CD14-positive monocyte (primary cell): ENCODE measurements around the gene PLEKHA8. TPM values are rescaled to one million over a fixed set of nuclear protein-coding genes. Genes with fewer than 3 reads are reported as not detected.

Experiments used
- DNase-seq, 3 donors: peaks; one replicate each; pipeline ENCODE4 v3.0.0-alpha.2; 2011 to 2022
- H2AFZ ChIP-seq: 2 replicates; pipeline ENCODE4 v1.6.0; 2012; ENCODE audit warnings: mild to moderate bottlenecking, low read depth, low read length, inconsistent platforms; ENCODE audit not compliant: insufficient read depth, poor library complexity, severe bottlenecking
- H3K27ac ChIP-seq, 2 donors: 1 replicate in 1 of 2; 2 replicates in 1 of 2; pipeline ENCODE4 v1.5.1; 2012 to 2013; ENCODE audit warnings: low read length in 2 of 2, control low read depth in 1 of 2, inconsistent platforms in 1 of 2, low read depth in 1 of 2, mild to moderate bottlenecking in 1 of 2
- H3K27me3 ChIP-seq, 2 donors: one replicate each; pipeline versions ENCODE4 v1.6.0 to v1.6.1; 2011 to 2013; ENCODE audit warnings: low read length in 2 of 2; ENCODE audit not compliant: control insufficient read depth in 2 of 2, insufficient read depth in 2 of 2
- H3K36me3 ChIP-seq, 2 donors: replicated peaks in 1 of 2; 1 replicate in 1 of 2; 2 replicates in 1 of 2; pipeline versions ENCODE4 v1.5.1 to v1.6.1; 2012 to 2013; ENCODE audit warnings: low read length in 2 of 2, control low read depth in 1 of 2, inconsistent platforms in 1 of 2, mild to moderate bottlenecking in 1 of 2; ENCODE audit not compliant: insufficient read depth in 2 of 2, control insufficient read depth in 1 of 2
- H3K4me1 ChIP-seq, 2 donors: 1 replicate in 1 of 2; 2 replicates in 1 of 2; pipeline versions ENCODE4 v1.5.1 to v1.6.1; 2012 to 2013; ENCODE audit warnings: low read length in 2 of 2, control low read depth in 1 of 2, inconsistent platforms in 1 of 2, mild to moderate bottlenecking in 1 of 2, moderate library complexity in 1 of 2; ENCODE audit not compliant: insufficient read depth in 2 of 2, control insufficient read depth in 1 of 2
- H3K4me2 ChIP-seq: replicated peaks from 2 replicates; pipeline ENCODE3; 2012; ENCODE audit warnings: low read length, moderate library complexity, mild to moderate bottlenecking; ENCODE audit not compliant: poor library complexity, severe bottlenecking; ENCODE audit errors: extremely low read depth
- H3K4me3 ChIP-seq, 3 experiments: fragments of 200-600 bp in 1 of 3; sonication (generic) in 1 of 3; replicated peaks in 1 of 3; 1 replicate in 2 of 3; 2 replicates in 1 of 3; pipeline ENCODE4 v1.5.1; 2011 to 2013; ENCODE audit warnings: low read length in 3 of 3, mild to moderate bottlenecking in 3 of 3, control low read depth in 2 of 3, low read depth in 2 of 3, inconsistent platforms in 1 of 3, moderate library complexity in 1 of 3
- H3K79me2 ChIP-seq: 2 replicates; pipeline ENCODE4 v1.6.0; 2012; ENCODE audit warnings: mild to moderate bottlenecking, control low read depth, inconsistent platforms, low read length, moderate library complexity; ENCODE audit not compliant: insufficient read depth
- H3K9ac ChIP-seq: 2 replicates; pipeline ENCODE4 v1.6.0; 2017; ENCODE audit warnings: low read length, mild to moderate bottlenecking; ENCODE audit not compliant: insufficient read depth, poor library complexity, severe bottlenecking
- H3K9me3 ChIP-seq, 2 donors: replicated peaks in 1 of 2; 1 replicate in 1 of 2; 2 replicates in 1 of 2; pipeline versions ENCODE4 v1.5.1 to v1.6.1; 2012 to 2013; ENCODE audit warnings: low read length in 2 of 2, control low read depth in 1 of 2; ENCODE audit not compliant: control insufficient read depth in 1 of 2, insufficient read depth in 1 of 2
- H4K20me1 ChIP-seq: 2 replicates; pipeline ENCODE4 v1.6.0; 2012; ENCODE audit warnings: mild to moderate bottlenecking, low read length, control low read depth, moderate library complexity; ENCODE audit not compliant: insufficient read depth
- H3K27ac Mint-ChIP-seq, 7 donors: one replicate each; pipeline ENCODE4 v1.8.0; 2020; ENCODE audit warnings: mild to moderate bottlenecking in 7 of 7, mixed read lengths in 7 of 7, moderate library complexity in 6 of 7, inconsistent platforms in 2 of 7
- H3K27me3 Mint-ChIP-seq, 3 donors: one replicate each; pipeline ENCODE4 v1.8.0; 2021 to 2022; ENCODE audit warnings: low read depth in 3 of 3, mild to moderate bottlenecking in 3 of 3, mixed read lengths in 3 of 3, moderate library complexity in 3 of 3, inconsistent platforms in 1 of 3
- H3K36me3 Mint-ChIP-seq, 2 donors: one replicate each; pipeline ENCODE4 v1.8.0; 2020; ENCODE audit warnings: mixed read lengths in 2 of 2, inconsistent platforms in 1 of 2, mild to moderate bottlenecking in 1 of 2
- H3K4me1 Mint-ChIP-seq: one replicate; pipeline ENCODE4 v1.8.0; 2020; ENCODE audit warnings: mild to moderate bottlenecking, mixed read lengths
- H3K4me3 Mint-ChIP-seq, 2 donors: one replicate each; pipeline ENCODE4 v1.8.0; 2020; ENCODE audit warnings: mild to moderate bottlenecking in 2 of 2, mixed read lengths in 2 of 2, moderate library complexity in 1 of 2
- H3K9me3 Mint-ChIP-seq, 7 donors: one replicate each; pipeline ENCODE4 v1.8.0; 2020 to 2022; ENCODE audit warnings: mixed read lengths in 7 of 7, mild to moderate bottlenecking in 6 of 7, moderate library complexity in 6 of 7, inconsistent platforms in 2 of 7
- WGBS: methylation state at CpG from one replicate; pipeline ENCODE4 v1.1.5; 2013; ENCODE audit warnings: missing lambda C conversion rate; ENCODE audit not compliant: insufficient coverage; 5-methylcytosine and 5-hydroxymethylcytosine counted together
- intact Hi-C, 2 donors: fragments of 100-400 bp; cut with micrococcal nuclease; formaldehyde crosslinking; loops; one replicate each; pipeline versions ENCODE4 v1.15.0 to v1.15.1; 2023
- polyA plus RNA-seq, 3 donors: library from polyadenylated mRNA; depleted of rRNA in 1 of 3; unstranded in 2 of 3; stranded (reverse) in 1 of 3; fragments of 300-500 nt in 2 of 3; fragments of >200 nt in 1 of 3; fragmentation: Illumina TruSeq in 2 of 3; gene quantifications; 1 replicate in 2 of 3; 2 replicates in 1 of 3; pipeline ENCODE4 v1.2.3, GENCODE V29; 2012 to 2021
- TF ChIP-seq, protein P1 (sequence below): fragments of 200-600 bp; IDR thresholded peaks from one replicate; pipeline ENCODE4 v1.8.0; 2022; ENCODE audit warnings: antibody characterized with exemption, mild to moderate bottlenecking

Gene PLEKHA8
- polyA plus RNA-seq, 3 donors = 2.4 to 2.7 (median 2.6) TPM

- no peak overlapping the region for H3K27ac Mint-ChIP-seq
- WGBS = no CpG with 5 or more reads among the region's 1 CpG
Measured at GRCh38 chr7:30019960-30020359, 8.3 kb upstream of the PLEKHA8 start.

DNA sequence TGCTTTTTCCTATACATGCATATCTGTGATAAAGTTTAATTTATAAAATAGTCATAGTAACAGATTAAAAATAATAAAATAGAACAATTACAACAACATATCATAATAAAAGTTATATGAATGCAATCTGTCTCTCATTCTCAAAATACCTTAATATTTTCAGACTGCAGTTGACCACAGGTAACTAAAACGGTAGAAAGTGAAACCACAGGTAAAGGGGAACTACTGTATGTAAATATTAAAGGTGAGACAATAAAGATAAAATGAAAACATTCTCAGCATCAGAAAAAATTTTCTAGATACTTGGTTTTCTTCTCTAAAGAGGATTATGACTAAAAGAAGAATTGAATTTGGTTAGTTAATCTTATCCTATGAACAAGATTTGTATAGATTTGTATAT, 7.7 kb upstream of the PLEKHA8 start:
- peaks cover 21% of the 10 kb centered on the region for H3K4me1 Mint-ChIP-seq
- peaks cover 0 to 5% (median 0%) of the 10 kb centered on the region in 7 donors for H3K9me3 Mint-ChIP-seq
- intact Hi-C loops = no loop called here
- no CpG with 5 or more reads among the region's 1 CpG for WGBS
- H3K9me3 ChIP-seq = no peaks in the 10 kb centered on the region
- H3K27ac ChIP-seq = no peak overlapping the region
- no peak overlapping the region for H3K4me3 Mint-ChIP-seq
- no peak overlapping the region for H3K4me3 ChIP-seq
- no peak for DNase-seq
- H3K79me2 ChIP-seq = peaks cover 15% of the 10 kb centered on the region
- H3K36me3 ChIP-seq = peaks cover 2 to 6% of the 10 kb centered on the region in 2 donors
- no peak overlapping the region for H2AFZ ChIP-seq
- peaks cover 1 to 5% of the 10 kb centered on the region in 2 donors for H3K4me1 ChIP-seq
- no peaks in the 10 kb centered on the region for H3K27me3 Mint-ChIP-seq
- no peaks in the 10 kb centered on the region for H4K20me1 ChIP-seq
- no peaks in the 10 kb centered on the region for H3K27me3 ChIP-seq
- H3K4me2 ChIP-seq = no peak overlapping the region
- TF ChIP-seq, protein P1, sequence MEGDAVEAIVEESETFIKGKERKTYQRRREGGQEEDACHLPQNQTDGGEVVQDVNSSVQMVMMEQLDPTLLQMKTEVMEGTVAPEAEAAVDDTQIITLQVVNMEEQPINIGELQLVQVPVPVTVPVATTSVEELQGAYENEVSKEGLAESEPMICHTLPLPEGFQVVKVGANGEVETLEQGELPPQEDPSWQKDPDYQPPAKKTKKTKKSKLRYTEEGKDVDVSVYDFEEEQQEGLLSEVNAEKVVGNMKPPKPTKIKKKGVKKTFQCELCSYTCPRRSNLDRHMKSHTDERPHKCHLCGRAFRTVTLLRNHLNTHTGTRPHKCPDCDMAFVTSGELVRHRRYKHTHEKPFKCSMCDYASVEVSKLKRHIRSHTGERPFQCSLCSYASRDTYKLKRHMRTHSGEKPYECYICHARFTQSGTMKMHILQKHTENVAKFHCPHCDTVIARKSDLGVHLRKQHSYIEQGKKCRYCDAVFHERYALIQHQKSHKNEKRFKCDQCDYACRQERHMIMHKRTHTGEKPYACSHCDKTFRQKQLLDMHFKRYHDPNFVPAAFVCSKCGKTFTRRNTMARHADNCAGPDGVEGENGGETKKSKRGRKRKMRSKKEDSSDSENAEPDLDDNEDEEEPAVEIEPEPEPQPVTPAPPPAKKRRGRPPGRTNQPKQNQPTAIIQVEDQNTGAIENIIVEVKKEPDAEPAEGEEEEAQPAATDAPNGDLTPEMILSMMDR = no peak
- no peak overlapping the region for H3K27ac Mint-ChIP-seq
- H3K9ac ChIP-seq = no peak overlapping the region
- H3K36me3 Mint-ChIP-seq = peaks cover 9 to 21% of the 10 kb centered on the region in 2 donors

More at GRCh38 chr7:30019960-30020359, 8.3 kb upstream of the PLEKHA8 start:
- Histone ChIP-seq H3K4me3 (no peak overlapping the region), H3K4me2 (no peak overlapping the region), H3K27ac (no peak overlapping the region), H4K20me1 (no peaks in the 10 kb centered on the region), H3K9me3 (no peaks in the 10 kb centered on the region), H3K36me3 (peaks cover 2 to 7% of the 10 kb centered on the region in 2 donors), H2AFZ (no peak overlapping the region), H3K27me3 (no peaks in the 10 kb centered on the region), H3K79me2 (peaks cover 9% of the 10 kb centered on the region), H3K9ac (no peak overlapping the region), H3K4me1 (no peaks in the 10 kb centered on the region)
- Mint-ChIP-seq H3K4me3 (no peak overlapping the region), H3K9me3 (peaks cover 0 to 6% (median 0%) of the 10 kb centered on the region in 7 donors), H3K27me3 (no peaks in the 10 kb centered on the region), H3K36me3 (peaks cover 9 to 21% of the 10 kb centered on the region in 2 donors), H3K4me1 (peaks cover 16% of the 10 kb centered on the region)
- intact Hi-C loops = no loop called here
- DNase-seq = no peak
- TF ChIP-seq, protein P1 = no peak
